BE2C (cell line): ENCODE results near the gene EMC8.

Experiments used
- DNase-seq: peaks from one replicate; pipeline ENCODE4 v3.0.0-alpha.2; 2020
- H3K27me3 ChIP-seq: fragments of 250-450 bp; sonication (Bioruptor Pico); 2 replicates; pipeline ENCODE4 v1.5.1; 2020; ENCODE audit warnings: mild to moderate bottlenecking
- H3K36me3 ChIP-seq: fragments of 250-450 bp; sonication (Bioruptor Pico); 2 replicates; pipeline ENCODE4 v1.5.1; 2020; ENCODE audit warnings: mild to moderate bottlenecking
- H3K4me1 ChIP-seq: fragments of 250-450 bp; sonication (Bioruptor Pico); 2 replicates; pipeline ENCODE4 v1.5.1; 2020
- H3K4me3 ChIP-seq: 2 replicates; pipeline ENCODE4 v1.5.1; 2011; ENCODE audit warnings: low read depth, low read length
- H3K9me3 ChIP-seq: fragments of 250-450 bp; sonication (Bioruptor Pico); 2 replicates; pipeline ENCODE4 v1.5.1; 2020
- TF ChIP-seq, protein P1 (sequence below): IDR thresholded peaks from 2 replicates; pipeline ENCODE4 v1.5.1; 2012; ENCODE audit warnings: mild to moderate bottlenecking, low read depth, low read length

The EMC8 gene

DNA sequence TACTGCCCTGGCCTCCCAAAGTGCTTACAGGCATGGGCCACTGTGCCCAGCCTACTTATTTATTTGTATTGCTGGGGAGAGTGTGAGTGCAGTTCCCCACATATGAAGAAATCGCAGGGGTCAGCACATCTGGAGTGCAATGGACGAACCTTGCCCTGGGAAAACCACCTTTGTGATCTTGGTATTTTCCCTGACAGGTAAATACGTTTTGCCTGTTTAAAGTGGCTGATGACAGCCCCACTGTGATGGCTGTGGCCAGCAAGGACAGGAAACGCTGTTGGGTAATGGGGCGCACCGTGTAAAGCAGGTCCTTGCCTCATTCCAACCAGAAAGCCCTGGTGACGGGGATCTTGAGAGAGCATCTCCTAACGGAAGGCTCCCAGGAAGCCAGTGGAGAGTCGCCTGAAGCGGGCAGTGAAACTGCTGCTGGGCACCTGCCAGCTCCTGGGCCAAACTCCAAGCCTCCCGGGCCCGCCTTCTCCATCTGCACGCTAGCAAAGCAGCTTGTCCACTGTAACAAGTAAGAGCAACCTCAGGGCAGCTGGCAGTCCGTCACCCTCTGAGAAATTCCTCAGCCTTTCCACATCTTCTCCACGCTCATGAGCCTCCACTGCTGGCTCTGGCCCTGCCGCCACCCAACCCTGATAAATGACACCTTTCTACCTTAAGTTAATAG lies 17.5 kb downstream of the EMC8 start:
- no peak for DNase-seq
- peaks cover 61% of the 10 kb centered on the region for H3K36me3 ChIP-seq
- H3K27me3 ChIP-seq, result no peaks in the 10 kb centered on the region
- TF ChIP-seq, protein P1, sequence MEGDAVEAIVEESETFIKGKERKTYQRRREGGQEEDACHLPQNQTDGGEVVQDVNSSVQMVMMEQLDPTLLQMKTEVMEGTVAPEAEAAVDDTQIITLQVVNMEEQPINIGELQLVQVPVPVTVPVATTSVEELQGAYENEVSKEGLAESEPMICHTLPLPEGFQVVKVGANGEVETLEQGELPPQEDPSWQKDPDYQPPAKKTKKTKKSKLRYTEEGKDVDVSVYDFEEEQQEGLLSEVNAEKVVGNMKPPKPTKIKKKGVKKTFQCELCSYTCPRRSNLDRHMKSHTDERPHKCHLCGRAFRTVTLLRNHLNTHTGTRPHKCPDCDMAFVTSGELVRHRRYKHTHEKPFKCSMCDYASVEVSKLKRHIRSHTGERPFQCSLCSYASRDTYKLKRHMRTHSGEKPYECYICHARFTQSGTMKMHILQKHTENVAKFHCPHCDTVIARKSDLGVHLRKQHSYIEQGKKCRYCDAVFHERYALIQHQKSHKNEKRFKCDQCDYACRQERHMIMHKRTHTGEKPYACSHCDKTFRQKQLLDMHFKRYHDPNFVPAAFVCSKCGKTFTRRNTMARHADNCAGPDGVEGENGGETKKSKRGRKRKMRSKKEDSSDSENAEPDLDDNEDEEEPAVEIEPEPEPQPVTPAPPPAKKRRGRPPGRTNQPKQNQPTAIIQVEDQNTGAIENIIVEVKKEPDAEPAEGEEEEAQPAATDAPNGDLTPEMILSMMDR, result no peak
- H3K4me1 ChIP-seq, result no peaks in the 10 kb centered on the region
- no peaks in the 10 kb centered on the region for H3K9me3 ChIP-seq
- no peak overlapping the region for H3K4me3 ChIP-seq

DNA sequence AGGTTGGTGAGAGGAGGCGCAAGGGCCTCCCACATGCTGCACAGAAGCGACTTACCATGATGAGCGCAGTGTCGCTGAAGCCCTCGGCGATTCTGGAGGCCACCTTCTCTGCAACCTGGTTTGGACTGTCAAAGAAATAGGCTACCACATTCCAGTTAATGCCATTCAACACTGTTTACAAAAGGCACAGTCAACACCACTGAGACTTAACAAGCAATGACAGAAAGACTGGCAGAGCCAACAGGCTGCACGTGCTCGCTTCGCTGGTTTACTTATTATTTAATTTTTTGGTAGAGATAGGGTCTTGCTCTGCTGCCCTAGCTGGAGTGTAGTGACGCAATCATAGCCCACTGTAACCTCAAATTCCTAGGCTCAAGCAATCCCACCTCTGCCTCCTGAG lies 18.2 kb downstream of the EMC8 start:
- H3K9me3 ChIP-seq, result no peaks in the 10 kb centered on the region
- no peak for DNase-seq
- peaks cover 54% of the 10 kb centered on the region for H3K36me3 ChIP-seq
- no peaks in the 10 kb centered on the region for H3K4me1 ChIP-seq
- H3K27me3 ChIP-seq, result no peaks in the 10 kb centered on the region
- H3K4me3 ChIP-seq, result no peak overlapping the region
- TF ChIP-seq, protein P1, result no peak

DNA sequence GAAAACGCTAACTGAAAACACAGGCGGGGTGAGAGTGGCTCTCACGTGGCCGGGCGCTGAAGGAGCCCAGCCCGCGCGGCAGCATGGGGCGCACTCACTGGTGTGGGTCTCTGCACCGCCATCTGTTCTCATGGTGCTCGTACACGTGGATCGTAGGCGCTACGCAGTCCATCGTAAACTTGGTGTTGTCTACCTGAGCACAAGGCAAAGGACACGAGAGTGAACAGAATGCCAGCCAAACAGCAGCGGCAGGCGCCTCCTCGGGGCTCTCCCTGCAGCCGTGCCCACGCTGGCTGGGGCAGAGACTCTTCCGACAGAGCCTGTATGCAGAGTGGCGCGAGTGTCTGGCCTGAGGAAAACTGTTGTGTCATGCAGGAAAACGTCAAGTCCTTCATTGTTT lies 19.1 kb downstream of the EMC8 start:
- TF ChIP-seq, protein P1, result no peak
- no peak for DNase-seq
- H3K9me3 ChIP-seq, result no peaks in the 10 kb centered on the region
- H3K4me1 ChIP-seq, result no peaks in the 10 kb centered on the region
- H3K36me3 ChIP-seq, result peaks cover 48% of the 10 kb centered on the region
- no peaks in the 10 kb centered on the region for H3K27me3 ChIP-seq
- no peak overlapping the region for H3K4me3 ChIP-seq

DNA sequence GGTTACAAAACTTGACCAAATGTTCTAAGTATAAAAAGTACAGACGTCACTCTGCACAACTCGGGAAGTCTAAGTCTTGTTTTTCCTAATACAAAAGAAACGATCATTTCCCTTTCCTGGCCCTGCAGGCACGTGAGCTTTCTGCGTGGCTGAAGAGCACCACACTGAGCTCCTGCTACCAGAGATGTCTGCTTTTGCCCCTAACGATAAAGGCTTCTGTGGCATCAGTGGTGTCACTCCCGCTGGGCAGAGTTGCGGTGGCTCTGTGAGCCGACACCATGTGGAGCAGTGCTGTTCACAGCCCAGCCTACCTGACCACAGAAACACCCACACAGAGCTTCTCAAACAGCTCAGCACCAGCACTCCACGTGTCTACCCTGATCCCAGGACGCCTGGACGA lies 20.5 kb downstream of the EMC8 start:
- no peak for DNase-seq
- H3K36me3 ChIP-seq, result peaks cover 45% of the 10 kb centered on the region
- H3K9me3 ChIP-seq, result no peaks in the 10 kb centered on the region
- H3K4me1 ChIP-seq, result no peaks in the 10 kb centered on the region
- TF ChIP-seq, protein P1, result no peak
- no peaks in the 10 kb centered on the region for H3K27me3 ChIP-seq
- H3K4me3 ChIP-seq, result no peak overlapping the region

DNA sequence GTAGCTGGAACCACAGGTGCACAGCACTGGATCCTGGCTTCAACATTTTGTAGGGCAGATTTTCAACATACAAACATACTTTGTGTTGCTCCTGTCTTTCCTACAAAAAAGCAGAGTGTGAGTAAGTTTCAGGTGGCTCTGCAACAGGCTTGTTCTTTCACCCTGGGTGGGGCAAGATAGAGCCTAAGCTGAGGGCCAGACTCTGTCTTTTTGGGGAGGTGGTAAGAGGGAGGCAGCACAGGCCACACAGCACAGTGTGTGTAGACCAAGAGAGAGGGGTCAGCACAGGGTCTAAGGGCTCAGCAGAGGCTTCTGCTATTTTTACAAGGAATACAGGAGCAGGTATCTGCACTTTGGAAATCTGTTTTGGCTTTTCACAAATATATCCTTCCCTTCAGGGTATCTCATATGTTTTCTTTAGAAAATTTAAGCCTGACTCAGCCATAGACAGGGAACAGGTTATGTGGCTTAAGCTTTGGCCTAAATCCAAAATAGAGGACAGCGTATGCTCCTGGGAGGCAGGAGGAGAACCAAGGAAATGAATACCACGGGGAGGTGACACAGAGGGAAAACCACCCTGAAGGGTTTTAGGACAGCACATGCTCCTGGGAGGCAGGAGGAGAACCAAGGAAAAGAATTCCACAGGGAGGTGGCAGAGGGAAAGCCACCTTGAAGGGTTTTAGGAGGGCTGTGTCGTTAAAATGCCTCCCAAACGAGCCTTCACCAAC lies 21.6 kb downstream of the EMC8 start:
- Histone ChIP-seq H3K4me3 (no peak overlapping the region), H3K27me3 (no peaks in the 10 kb centered on the region), H3K36me3 (peaks cover 40% of the 10 kb centered on the region), H3K4me1 (no peaks in the 10 kb centered on the region), H3K9me3 (no peaks in the 10 kb centered on the region)
- no peak for DNase-seq
- TF ChIP-seq, protein P1, result no peak

DNA sequence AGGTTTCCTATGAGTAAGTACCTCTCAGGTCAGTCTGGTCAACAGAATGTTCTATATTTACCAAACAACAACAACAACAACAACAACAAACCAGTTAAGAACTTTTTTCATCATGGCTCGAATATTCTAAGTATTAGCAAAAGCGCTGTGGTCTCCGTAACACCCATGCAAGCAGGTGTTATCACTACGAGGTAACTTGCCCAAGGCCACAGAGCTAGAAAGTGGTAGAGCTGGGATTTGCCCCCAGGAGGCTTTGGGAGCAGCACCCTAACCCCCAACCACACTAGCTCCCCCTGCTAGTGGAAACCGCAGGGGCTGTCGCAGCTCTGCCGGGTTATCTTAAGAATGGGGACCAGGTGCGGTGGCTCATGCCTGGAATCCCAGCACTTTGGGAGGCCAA lies 24.5 kb downstream of the EMC8 start:
- TF ChIP-seq, protein P1, result no peak
- Histone ChIP-seq H3K9me3 (no peaks in the 10 kb centered on the region), H3K4me3 (no peak overlapping the region), H3K27me3 (no peaks in the 10 kb centered on the region), H3K4me1 (no peaks in the 10 kb centered on the region), H3K36me3 (peaks cover 22% of the 10 kb centered on the region)
- DNase-seq, result no peak
